KOPT-K1 (cell line): ENCODE results near the gene HOXA7.

ENCODE experiments used
- H3K27ac ChIP-seq: fragments of 200-600 bp; sonication (generic); 2 replicates; pipeline ENCODE4 v1.5.1; 2016; ENCODE audit warnings: antibody characterized with exemption, mild to moderate bottlenecking, low read depth, low read length; ENCODE audit not compliant: poor library complexity, severe bottlenecking
- H3K36me3 ChIP-seq: fragments of 200-600 bp; sonication (generic); 2 replicates; pipeline ENCODE4 v1.5.1; 2017; ENCODE audit warnings: antibody characterized with exemption, mild to moderate bottlenecking, low read length, moderate library complexity; ENCODE audit not compliant: insufficient read depth
- H3K9me3 ChIP-seq: fragments of 200-600 bp; sonication (generic); 2 replicates; pipeline ENCODE4 v1.5.1; 2017; ENCODE audit warnings: antibody characterized with exemption, low read length, mild to moderate bottlenecking; ENCODE audit not compliant: insufficient read depth, poor library complexity, severe bottlenecking

The HOXA7 gene

GRCh38 chr7:27170426-27171324 is 14.2 kb upstream of the HOXA7 start:
- H3K36me3 ChIP-seq: no peaks in the 10 kb centered on the region
- peaks cover 8% of the 10 kb centered on the region for H3K9me3 ChIP-seq
- H3K27ac ChIP-seq: no peak overlapping the region

- Histone ChIP-seq H3K36me3 (no peaks in the 10 kb centered on the region), H3K27ac (no peak overlapping the region), H3K9me3 (peaks cover 8% of the 10 kb centered on the region)
These were observed 13.4 kb upstream of the HOXA7 start for GRCh38 chr7:27169658-27170425.

GRCh38 chr7:27168265-27168947 is 11.9 kb upstream of the HOXA7 start:
- H3K36me3 ChIP-seq: no peaks in the 10 kb centered on the region

GRCh38 chr7:27167916-27168264 is 11.4 kb upstream of the HOXA7 start:
- no peak overlapping the region for H3K27ac ChIP-seq
- no peaks in the 10 kb centered on the region for H3K9me3 ChIP-seq
- H3K36me3 ChIP-seq: no peaks in the 10 kb centered on the region

More at GRCh38 chr7:27168265-27168947, 11.9 kb upstream of the HOXA7 start:
- no peak overlapping the region for H3K27ac ChIP-seq
- no peaks in the 10 kb centered on the region for H3K9me3 ChIP-seq

- Histone ChIP-seq H3K36me3 (no peaks in the 10 kb centered on the region), H3K27ac (no peak overlapping the region), H3K9me3 (no peaks in the 10 kb centered on the region)
These were observed 10.3 kb upstream of the HOXA7 start for GRCh38 chr7:27166531-27167505.

- Histone ChIP-seq H3K27ac (no peak overlapping the region), H3K9me3 (no peaks in the 10 kb centered on the region), H3K36me3 (no peaks in the 10 kb centered on the region)
These were observed 9.6 kb upstream of the HOXA7 start for GRCh38 chr7:27165996-27166530.

GRCh38 chr7:27165089-27165995 is 8.9 kb upstream of the HOXA7 start, which contains the start of gene HOXA9:
HOXA9 (minus strand) TSS chr7:27165537; CDS start chr7:27165457, 80 bp downstream.
- Histone ChIP-seq H3K9me3 (no peaks in the 10 kb centered on the region), H3K36me3 (no peaks in the 10 kb centered on the region), H3K27ac (no peak within 1 kb of the TSS)

- H3K9me3 ChIP-seq: no peaks in the 10 kb centered on the region
- no peak overlapping the region for H3K27ac ChIP-seq
- no peaks in the 10 kb centered on the region for H3K36me3 ChIP-seq
These were observed 8.1 kb upstream of the HOXA7 start for GRCh38 chr7:27164367-27165088.

GRCh38 chr7:27164045-27164366 is 7.5 kb upstream of the HOXA7 start:
- no peaks in the 10 kb centered on the region for H3K36me3 ChIP-seq
- H3K9me3 ChIP-seq: no peaks in the 10 kb centered on the region
- H3K27ac ChIP-seq: no peak overlapping the region

- no peak overlapping the region for H3K27ac ChIP-seq
- H3K9me3 ChIP-seq: peaks cover 2% of the 10 kb centered on the region
- no peaks in the 10 kb centered on the region for H3K36me3 ChIP-seq
These were observed 7.0 kb upstream of the HOXA7 start for GRCh38 chr7:27163288-27164044.

GRCh38 chr7:27162561-27163287 is 6.2 kb upstream of the HOXA7 start:
- no peaks in the 10 kb centered on the region for H3K36me3 ChIP-seq

More at GRCh38 chr7:27162561-27163287, 6.2 kb upstream of the HOXA7 start:
- Histone ChIP-seq H3K9me3 (peaks cover 9% of the 10 kb centered on the region), H3K27ac (no peak overlapping the region)
